ENCODE data around the gene PRMT2. TPM values are rescaled to one million over a fixed set of nuclear protein-coding genes. Genes with fewer than 3 reads are reported as not detected.
A peak's percentile ranks its signal among the peaks of the same experiment; 100 is the strongest.
"Not testable (repeated sequence)": the region's sequence is repeated elsewhere in the genome, so short reads cannot be mapped to it uniquely, and the experiment has no call there.

Gene PRMT2
- total and polyA plus RNA-seq, 4 experiments from 2014 or later: 175 to 348 (median 198) TPM

DNA sequence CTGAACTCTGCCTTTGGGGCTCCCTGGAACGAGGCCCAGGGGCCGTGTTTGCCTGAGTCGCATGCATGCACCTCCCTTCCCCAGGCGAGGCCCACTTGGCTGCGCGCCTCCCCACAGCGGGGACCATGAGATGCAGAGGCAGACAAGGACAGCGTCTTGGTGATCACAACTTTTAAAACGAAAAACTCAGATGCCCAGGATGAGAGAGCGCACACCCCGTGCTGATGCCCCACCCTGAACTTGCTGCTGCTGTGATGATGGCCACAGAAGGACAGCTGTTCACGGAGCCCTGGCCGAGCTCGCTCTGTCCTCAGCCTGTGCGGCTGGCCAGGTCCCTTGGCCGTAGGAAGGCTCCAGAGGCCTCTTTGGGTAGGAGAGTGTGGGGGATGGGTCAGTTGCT is 11.4 kb upstream of the PRMT2 start:
- Mint-ChIP-seq H3K4me3 (peak overlapping the region in 2 of 8 donors; percentile 15 to 55), H3K9me3 (peaks cover 0 to 16% (median 9%) of the 10 kb centered on the region in 8 donors), H3K4me1 (peaks cover 31 to 90% (median 53%) of the 10 kb centered on the region in 4 donors), H3K36me3 (peaks cover 4 to 7% of the 10 kb centered on the region in 2 donors), H3K27ac (no peak overlapping the region), H3K27me3 (peaks cover 0 to 2% of the 10 kb centered on the region in 2 donors)
- intact Hi-C loops (cut with micrococcal nuclease): no loop called here
- Histone ChIP-seq H3K4me1 (ENCODE audit: insufficient read depth, low read length) (peaks cover 53% of the 10 kb centered on the region), H3K27ac (ENCODE audit: low read depth, low read length) (no peak overlapping the region), H3K36me3 (ENCODE audit: insufficient read depth, low read length) (no peaks in the 10 kb centered on the region), H3K27me3 (ENCODE audit: insufficient read depth, low read length) (no peaks in the 10 kb centered on the region), H3K4me3 (ENCODE audit: low read length in 2 of 2) (no peak overlapping the region), H3K9me3 (ENCODE audit: control insufficient read depth in 1 of 2, low read length in 2 of 2) (peaks cover 0 to 4% of the 10 kb centered on the region in 2 donors)
- DNase-seq: no peak
- ChIA-PET CTCF (ENCODE audit: partially characterized antibody) (no interaction called here), POLR2A (ENCODE audit: partially characterized antibody) (interaction anchor here (7.1 kb wide), 1 partner anchor 11 kb away, joined by 76 read pairs; the partner anchor contains the start of gene PRMT2)

DNA sequence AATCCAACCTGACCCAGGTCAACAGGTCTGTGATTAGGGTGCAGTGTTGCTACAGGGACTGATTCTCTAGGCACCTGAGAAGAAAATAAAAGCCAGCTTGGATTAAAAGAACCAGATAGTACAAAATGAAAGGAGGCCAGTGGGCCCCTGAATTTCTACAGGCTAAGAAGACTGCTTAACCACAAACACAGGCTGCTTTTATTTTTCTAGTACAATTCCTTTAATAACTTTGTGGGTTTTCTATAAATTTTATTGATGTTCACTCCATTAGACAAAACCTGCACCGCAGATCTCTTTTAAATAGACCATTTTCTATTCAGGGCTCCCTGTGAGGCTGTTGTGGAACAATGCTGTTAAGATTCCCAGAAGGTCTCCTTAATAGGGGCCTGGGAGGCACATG is 9.7 kb upstream of the PRMT2 start:
- intact Hi-C loops (cut with micrococcal nuclease): no loop called here
- H3K4me3 Mint-ChIP-seq: peak overlapping the region in 1 of 8 donors; percentile 82
- no peak overlapping the region for H3K27ac ChIP-seq (ENCODE audit: low read depth, low read length)
- H3K36me3 ChIP-seq (ENCODE audit: insufficient read depth, low read length): no peaks in the 10 kb centered on the region
- peaks cover 4 to 7% of the 10 kb centered on the region in 2 donors for H3K36me3 Mint-ChIP-seq
- no peaks in the 10 kb centered on the region for H3K27me3 ChIP-seq (ENCODE audit: insufficient read depth, low read length)
- H3K4me1 Mint-ChIP-seq: peaks cover 28 to 78% (median 44%) of the 10 kb centered on the region in 4 donors
- no peak for DNase-seq
- H3K27ac Mint-ChIP-seq: peak overlapping the region in 5 of 7 donors; percentile 81 to 99 (median 95)
- peaks cover 47% of the 10 kb centered on the region for H3K4me1 ChIP-seq (ENCODE audit: insufficient read depth, low read length)
- H3K9me3 Mint-ChIP-seq: peaks cover 0 to 16% (median 9%) of the 10 kb centered on the region in 8 donors
- CTCF ChIA-PET (ENCODE audit: partially characterized antibody): no interaction called here
- POLR2A ChIA-PET (ENCODE audit: partially characterized antibody): interaction anchor here (2.9 kb wide), 1 partner anchor 11 kb away, joined by 22 read pairs; the partner anchor contains the start of gene PRMT2
- peaks cover 0 to 4% of the 10 kb centered on the region in 2 donors for H3K9me3 ChIP-seq (ENCODE audit: control insufficient read depth in 1 of 2, low read length in 2 of 2)
- no peak overlapping the region for H3K4me3 ChIP-seq (ENCODE audit: low read length in 2 of 2)
- H3K27me3 Mint-ChIP-seq: no peaks in the 10 kb centered on the region

DNA sequence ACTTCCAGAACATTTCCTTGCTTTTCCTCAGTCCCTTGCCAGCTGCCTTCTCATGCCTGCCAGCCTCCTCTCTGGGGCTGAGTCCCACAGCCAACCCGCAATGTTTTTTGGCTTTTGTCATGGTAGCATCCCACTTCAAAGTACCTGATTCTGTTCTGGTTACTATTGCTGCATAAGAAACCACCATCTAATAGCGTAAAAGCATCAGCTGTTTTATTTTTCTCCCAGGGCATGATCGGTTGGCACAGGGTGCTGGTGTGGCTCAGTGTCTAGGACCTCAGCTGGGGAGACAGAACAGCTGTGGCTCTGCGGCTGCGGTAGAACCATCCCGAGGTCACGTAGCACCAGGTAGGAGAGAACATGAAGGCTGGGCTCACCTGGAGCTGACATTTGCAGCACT is 8.9 kb upstream of the PRMT2 start:
- peak; percentile 39 to 75 (median 65) for DNase-seq
- CTCF ChIA-PET (ENCODE audit: partially characterized antibody): no interaction called here
- POLR2A ChIA-PET (ENCODE audit: partially characterized antibody): interaction anchor here (0.8 to 2.9 kb wide), 4 partner anchors 10 to 75 kb away, joined by 3 to 22 read pairs (median 3); partner anchors contain the start of gene PRMT2
- no peaks in the 10 kb centered on the region for H3K36me3 ChIP-seq (ENCODE audit: insufficient read depth, low read length)
- intact Hi-C loops (cut with micrococcal nuclease): no loop called here
- Mint-ChIP-seq H3K27ac (peak overlapping the region; percentile 72 to 99 (median 89)), H3K4me3 (peak overlapping the region in 7 of 8 donors; percentile 13 to 82 (median 66)), H3K4me1 (peaks cover 23 to 78% (median 41%) of the 10 kb centered on the region in 4 donors), H3K9me3 (peaks cover 0 to 16% (median 9%) of the 10 kb centered on the region in 8 donors), H3K27me3 (no peaks in the 10 kb centered on the region), H3K36me3 (peaks cover 4 to 7% of the 10 kb centered on the region in 2 donors)
- peaks cover 0 to 4% of the 10 kb centered on the region in 2 donors for H3K9me3 ChIP-seq (ENCODE audit: control insufficient read depth in 1 of 2, low read length in 2 of 2)
- peaks cover 39% of the 10 kb centered on the region for H3K4me1 ChIP-seq (ENCODE audit: insufficient read depth, low read length)
- no peaks in the 10 kb centered on the region for H3K27me3 ChIP-seq (ENCODE audit: insufficient read depth, low read length)
- no peak overlapping the region for H3K4me3 ChIP-seq (ENCODE audit: low read length in 2 of 2)
- H3K27ac ChIP-seq (ENCODE audit: low read depth, low read length): no peak overlapping the region

DNA sequence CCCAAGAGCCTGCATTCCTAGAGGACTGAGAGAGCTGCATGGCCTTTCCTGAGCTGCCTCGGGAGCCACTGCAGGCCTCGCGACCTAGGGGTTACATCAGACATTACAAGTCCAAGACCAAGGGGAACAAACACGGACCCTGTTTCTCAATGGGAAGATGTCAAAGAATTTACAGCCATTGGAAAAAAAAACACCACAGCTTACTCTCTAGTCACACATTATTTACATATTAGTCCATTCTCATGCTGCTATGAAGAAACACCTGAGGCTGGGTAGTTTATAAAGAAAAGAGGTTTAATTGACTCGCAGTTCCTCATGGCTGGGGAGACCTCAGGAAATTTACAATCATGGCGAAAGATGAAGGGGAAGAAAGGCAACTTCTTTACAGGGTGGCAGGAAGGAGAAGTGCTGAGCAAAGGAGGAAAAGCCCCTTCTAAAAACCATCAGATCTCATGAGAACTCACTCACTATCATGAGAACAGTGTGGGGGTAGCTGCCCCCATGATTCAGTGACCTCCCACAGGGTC is 8.4 kb upstream of the PRMT2 start:
- peak overlapping the region in 5 of 8 donors; percentile 27 to 82 (median 67) for H3K4me3 Mint-ChIP-seq
- H3K27ac Mint-ChIP-seq: peak overlapping the region; percentile 67 to 99 (median 89)
- CTCF ChIA-PET (ENCODE audit: partially characterized antibody): no interaction called here
- Histone ChIP-seq H3K9me3 (ENCODE audit: control insufficient read depth in 1 of 2, low read length in 2 of 2) (peaks cover 0 to 4% of the 10 kb centered on the region in 2 donors), H3K4me1 (ENCODE audit: insufficient read depth, low read length) (peaks cover 34% of the 10 kb centered on the region), H3K36me3 (ENCODE audit: insufficient read depth, low read length) (no peaks in the 10 kb centered on the region), H3K4me3 (ENCODE audit: low read length in 2 of 2) (no peak overlapping the region), H3K27ac (ENCODE audit: low read depth, low read length) (no peak overlapping the region), H3K27me3 (ENCODE audit: insufficient read depth, low read length) (no peaks in the 10 kb centered on the region)
- H3K27me3 Mint-ChIP-seq: no peaks in the 10 kb centered on the region
- intact Hi-C loops (cut with micrococcal nuclease): no loop called here
- H3K4me1 Mint-ChIP-seq: peaks cover 18 to 75% (median 37%) of the 10 kb centered on the region in 4 donors
- peaks cover 0 to 16% (median 9%) of the 10 kb centered on the region in 8 donors for H3K9me3 Mint-ChIP-seq
- no peak for DNase-seq
- POLR2A ChIA-PET (ENCODE audit: partially characterized antibody): interaction anchor here (0.8 to 2.9 kb wide), 4 partner anchors 9 to 76 kb away, joined by 3 to 22 read pairs (median 3); partner anchors contain the start of gene PRMT2
- peaks cover 4 to 7% of the 10 kb centered on the region in 2 donors for H3K36me3 Mint-ChIP-seq

DNA sequence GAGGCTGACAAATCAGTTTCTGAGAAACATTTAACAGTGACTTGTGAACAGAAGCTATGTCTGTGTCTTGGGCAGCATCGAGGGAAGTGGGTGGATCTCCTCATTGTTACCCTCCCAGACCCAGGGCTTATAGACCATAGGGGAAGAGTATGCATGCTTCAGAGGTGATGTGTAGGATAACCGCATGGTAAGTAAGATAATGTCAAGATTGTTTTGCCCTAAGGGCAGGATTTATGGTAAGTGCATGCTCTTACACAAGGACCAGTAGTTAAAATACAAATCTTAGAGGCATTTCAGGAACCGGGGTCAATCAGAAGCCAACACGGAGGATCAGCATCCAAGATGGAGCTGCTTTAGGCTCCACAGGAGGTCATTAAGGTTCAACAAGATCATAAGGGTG is 7.7 kb upstream of the PRMT2 start:
- DNase-seq: no peak
- H3K4me1 Mint-ChIP-seq: peaks cover 18 to 75% (median 35%) of the 10 kb centered on the region in 4 donors
- H3K4me1 ChIP-seq (ENCODE audit: insufficient read depth, low read length): peaks cover 30% of the 10 kb centered on the region
- peak overlapping the region in 4 of 7 donors; percentile 81 to 99 (median 90) for H3K27ac Mint-ChIP-seq
- H3K4me3 Mint-ChIP-seq: peak overlapping the region in 1 of 8 donors; percentile 12
- H3K27ac ChIP-seq (ENCODE audit: low read depth, low read length): no peak overlapping the region
- intact Hi-C loops (cut with micrococcal nuclease): no loop called here
- H3K9me3 Mint-ChIP-seq: peaks cover 0 to 16% (median 9%) of the 10 kb centered on the region in 8 donors
- H3K9me3 ChIP-seq (ENCODE audit: control insufficient read depth in 1 of 2, low read length in 2 of 2): peaks cover 0 to 4% of the 10 kb centered on the region in 2 donors
- H3K36me3 Mint-ChIP-seq: peaks cover 4 to 7% of the 10 kb centered on the region in 2 donors
- ChIA-PET CTCF (ENCODE audit: partially characterized antibody) (no interaction called here), POLR2A (ENCODE audit: partially characterized antibody) (interaction anchor here (1.1 to 2.9 kb wide), 2 partner anchors 9 to 15 kb away, joined by 4 to 22 read pairs; partner anchors contain the start of gene PRMT2)
- H3K27me3 ChIP-seq (ENCODE audit: insufficient read depth, low read length): no peaks in the 10 kb centered on the region
- H3K4me3 ChIP-seq (ENCODE audit: low read length in 2 of 2): no peak overlapping the region
- no peaks in the 10 kb centered on the region for H3K27me3 Mint-ChIP-seq
- no peaks in the 10 kb centered on the region for H3K36me3 ChIP-seq (ENCODE audit: insufficient read depth, low read length)

DNA sequence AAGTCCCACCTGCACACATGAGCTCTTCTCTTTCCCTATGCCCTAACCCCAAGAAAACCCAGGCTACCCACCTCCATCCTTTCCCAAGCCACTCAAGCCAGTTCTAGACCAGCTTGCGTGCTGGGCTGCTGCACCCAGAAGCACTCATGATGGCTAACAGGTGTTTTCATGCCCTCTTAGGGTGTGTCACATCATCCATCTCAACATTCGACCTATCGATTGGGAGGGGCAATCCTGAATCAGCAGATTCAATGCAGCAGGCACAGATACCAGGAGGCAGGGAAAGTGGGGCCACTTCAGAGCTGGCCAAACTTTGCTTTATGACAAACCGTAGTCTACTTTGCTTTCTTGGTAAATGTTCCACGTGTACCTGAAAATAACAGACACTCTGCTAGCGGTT is 6.6 kb upstream of the PRMT2 start:
- H3K4me3 Mint-ChIP-seq: no peak overlapping the region
- intact Hi-C loops (cut with micrococcal nuclease): no loop called here
- POLR2A ChIA-PET (ENCODE audit: partially characterized antibody): interaction anchor here (1.1 to 2.9 kb wide), 2 partner anchors 8 to 14 kb away, joined by 4 to 22 read pairs; partner anchors contain the start of gene PRMT2
- H3K9me3 Mint-ChIP-seq: peaks cover 0 to 16% (median 9%) of the 10 kb centered on the region in 8 donors
- Histone ChIP-seq H3K27me3 (ENCODE audit: insufficient read depth, low read length) (no peaks in the 10 kb centered on the region), H3K4me1 (ENCODE audit: insufficient read depth, low read length) (peaks cover 36% of the 10 kb centered on the region), H3K36me3 (ENCODE audit: insufficient read depth, low read length) (no peaks in the 10 kb centered on the region), H3K27ac (ENCODE audit: low read depth, low read length) (no peak overlapping the region), H3K9me3 (ENCODE audit: control insufficient read depth in 1 of 2, low read length in 2 of 2) (peaks cover 0 to 4% of the 10 kb centered on the region in 2 donors), H3K4me3 (ENCODE audit: low read length in 2 of 2) (no peak overlapping the region)
- H3K36me3 Mint-ChIP-seq: peaks cover 4 to 7% of the 10 kb centered on the region in 2 donors
- peak overlapping the region in 1 of 7 donors; percentile 15 for H3K27ac Mint-ChIP-seq
- no peaks in the 10 kb centered on the region for H3K27me3 Mint-ChIP-seq
- CTCF ChIA-PET (ENCODE audit: partially characterized antibody): no interaction called here
- DNase-seq: no peak
- peaks cover 21 to 79% (median 40%) of the 10 kb centered on the region in 4 donors for H3K4me1 Mint-ChIP-seq

DNA sequence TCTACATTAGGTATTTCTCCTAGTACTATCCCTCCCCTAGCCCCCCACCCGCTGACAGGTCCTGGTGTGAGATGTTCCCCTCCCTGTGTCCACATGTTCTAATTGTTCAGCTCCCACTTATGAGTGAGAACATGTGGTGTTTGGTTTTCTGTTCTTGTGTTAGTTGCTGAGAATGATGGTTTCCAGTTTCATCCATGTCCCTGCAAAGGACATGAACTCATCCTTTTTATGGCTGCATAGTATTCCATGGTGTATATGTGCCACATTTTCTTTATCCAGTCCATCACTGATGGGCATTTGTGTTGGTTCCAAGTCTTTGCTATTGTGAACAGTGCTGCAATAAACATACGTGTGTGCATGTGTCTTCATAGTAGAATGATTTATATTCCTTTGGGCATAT is 4.6 kb upstream of the PRMT2 start:
- intact Hi-C loops (cut with micrococcal nuclease); H3K36me3 Mint-ChIP-seq; H3K27me3 Mint-ChIP-seq; H3K9me3 Mint-ChIP-seq; H3K27ac Mint-ChIP-seq; DNase-seq; H3K27ac ChIP-seq (ENCODE audit: low read depth, low read length); H3K4me3 ChIP-seq (ENCODE audit: low read length in 2 of 2); H3K27me3 ChIP-seq (ENCODE audit: insufficient read depth, low read length); POLR2A ChIA-PET (ENCODE audit: partially characterized antibody); H3K9me3 ChIP-seq (ENCODE audit: control insufficient read depth in 1 of 2, low read length in 2 of 2); H3K4me3 Mint-ChIP-seq; H3K36me3 ChIP-seq (ENCODE audit: insufficient read depth, low read length): not testable (repeated sequence)
- CTCF ChIA-PET (ENCODE audit: partially characterized antibody): interaction anchor here (0.6 kb wide), 1 partner anchor 72 kb away, joined by 3 read pairs; no protein-coding TSS in a partner anchor
- peaks cover 24 to 76% (median 46%) of the 10 kb centered on the region in 4 donors for H3K4me1 Mint-ChIP-seq
- H3K4me1 ChIP-seq (ENCODE audit: insufficient read depth, low read length): peaks cover 48% of the 10 kb centered on the region

All from CD4-positive, alpha-beta memory T cell (primary cell).